DOHH2 (cell line): ENCODE results near the gene NPBWR2.

Source experiments
- EZH2phosphoT487 ChIP-seq: fragments of 200-600 bp; sonication (generic); IDR thresholded peaks from 2 replicates; pipeline ENCODE4 v1.6.1; 2017; ENCODE audit warnings: borderline replicate concordance, mild to moderate bottlenecking, antibody characterized with exemption, low read length, moderate library complexity, mixed read lengths
- TF ChIP-seq, protein P1 (sequence below): fragments of 200-600 bp; sonication (generic); IDR thresholded peaks from one replicate; pipeline ENCODE4 v1.5.1; 2014; ENCODE audit warnings: antibody characterized with exemption, mild to moderate bottlenecking, low read depth, low read length; ENCODE audit not compliant: poor library complexity, severe bottlenecking

DNA sequence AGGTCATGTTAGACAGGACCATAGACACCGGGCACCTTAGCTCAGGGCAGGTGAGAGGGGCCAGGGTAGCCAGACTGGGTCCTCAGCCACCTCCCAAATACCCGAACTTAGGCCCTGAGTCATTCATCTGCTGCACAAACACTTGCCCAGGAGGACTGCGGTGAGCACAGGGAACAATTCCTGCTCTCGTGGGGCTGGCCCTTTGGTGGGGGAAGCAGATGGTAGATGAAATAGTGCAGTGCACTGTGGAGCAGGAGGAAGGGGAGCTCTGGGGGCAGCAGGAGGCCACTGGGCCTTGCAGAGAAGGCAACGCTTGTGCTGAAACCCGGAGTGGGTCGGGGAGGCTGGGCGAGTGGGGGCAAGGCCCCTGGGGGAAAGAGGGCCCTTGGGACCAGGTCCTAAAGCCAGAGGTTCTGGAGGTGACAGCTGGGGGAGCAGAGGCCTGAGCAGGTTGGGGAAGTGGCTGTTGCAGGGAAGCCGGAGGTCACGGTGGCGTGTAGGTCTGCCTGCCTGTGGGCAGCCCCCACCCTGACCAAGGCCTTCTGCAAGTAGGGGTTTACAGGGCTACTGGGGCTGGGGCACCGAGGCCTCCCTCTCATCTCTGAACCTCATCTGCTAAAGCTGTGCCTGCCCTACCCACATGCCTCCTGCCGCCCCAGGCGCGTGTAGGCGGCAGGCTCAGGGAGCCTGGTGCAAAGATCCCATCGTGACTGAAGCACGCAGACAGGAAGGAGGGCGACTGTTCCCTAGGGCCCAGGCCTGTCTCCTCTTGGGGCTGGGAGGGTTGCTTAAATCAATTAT, 4.7 kb upstream of the NPBWR2 start:
- TF ChIP-seq, protein P1, sequence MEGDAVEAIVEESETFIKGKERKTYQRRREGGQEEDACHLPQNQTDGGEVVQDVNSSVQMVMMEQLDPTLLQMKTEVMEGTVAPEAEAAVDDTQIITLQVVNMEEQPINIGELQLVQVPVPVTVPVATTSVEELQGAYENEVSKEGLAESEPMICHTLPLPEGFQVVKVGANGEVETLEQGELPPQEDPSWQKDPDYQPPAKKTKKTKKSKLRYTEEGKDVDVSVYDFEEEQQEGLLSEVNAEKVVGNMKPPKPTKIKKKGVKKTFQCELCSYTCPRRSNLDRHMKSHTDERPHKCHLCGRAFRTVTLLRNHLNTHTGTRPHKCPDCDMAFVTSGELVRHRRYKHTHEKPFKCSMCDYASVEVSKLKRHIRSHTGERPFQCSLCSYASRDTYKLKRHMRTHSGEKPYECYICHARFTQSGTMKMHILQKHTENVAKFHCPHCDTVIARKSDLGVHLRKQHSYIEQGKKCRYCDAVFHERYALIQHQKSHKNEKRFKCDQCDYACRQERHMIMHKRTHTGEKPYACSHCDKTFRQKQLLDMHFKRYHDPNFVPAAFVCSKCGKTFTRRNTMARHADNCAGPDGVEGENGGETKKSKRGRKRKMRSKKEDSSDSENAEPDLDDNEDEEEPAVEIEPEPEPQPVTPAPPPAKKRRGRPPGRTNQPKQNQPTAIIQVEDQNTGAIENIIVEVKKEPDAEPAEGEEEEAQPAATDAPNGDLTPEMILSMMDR, result no peak
- no peak for TF ChIP-seq EZH2phosphoT487
